Activated naive CD8-positive, alpha-beta T cell treated with anti-CD3 and anti-CD28 coated beads, Interleukin-2, amount 50 U/mL, for 24 hours (primary cell): Measurements from ENCODE around the gene TRPV3.
"Not testable (repeated sequence)": the region's sequence is repeated elsewhere in the genome, so short reads cannot be mapped to it uniquely, and the experiment has no call there.

Source experiments
- ATAC-seq: fragments of 150-1000 bp; cut with Tn5 transposase; one replicate; pipeline ENCODE4 v1.10.0; 2021
- DNase-seq: peaks from one replicate; pipeline ENCODE4 v3.0.0; 2021
- H3K27ac Mint-ChIP-seq: one replicate; pipeline ENCODE4 v1.8.0; 2021; ENCODE audit warnings: mild to moderate bottlenecking, mixed read lengths
- H3K27me3 Mint-ChIP-seq: one replicate; pipeline ENCODE4 v1.8.0; 2021; ENCODE audit warnings: mixed read lengths
- H3K36me3 Mint-ChIP-seq: one replicate; pipeline ENCODE4 v1.8.0; 2021; ENCODE audit warnings: low read depth, mixed read lengths
- H3K4me1 Mint-ChIP-seq: one replicate; pipeline ENCODE4 v1.8.0; 2021; ENCODE audit warnings: mixed read lengths
- H3K4me3 Mint-ChIP-seq: one replicate; pipeline ENCODE4 v1.8.0; 2021; ENCODE audit warnings: mild to moderate bottlenecking, moderate library complexity, mixed read lengths
- H3K9me3 Mint-ChIP-seq: one replicate; pipeline ENCODE4 v1.8.0; 2021; ENCODE audit warnings: mixed read lengths

Gene TRPV3

DNA sequence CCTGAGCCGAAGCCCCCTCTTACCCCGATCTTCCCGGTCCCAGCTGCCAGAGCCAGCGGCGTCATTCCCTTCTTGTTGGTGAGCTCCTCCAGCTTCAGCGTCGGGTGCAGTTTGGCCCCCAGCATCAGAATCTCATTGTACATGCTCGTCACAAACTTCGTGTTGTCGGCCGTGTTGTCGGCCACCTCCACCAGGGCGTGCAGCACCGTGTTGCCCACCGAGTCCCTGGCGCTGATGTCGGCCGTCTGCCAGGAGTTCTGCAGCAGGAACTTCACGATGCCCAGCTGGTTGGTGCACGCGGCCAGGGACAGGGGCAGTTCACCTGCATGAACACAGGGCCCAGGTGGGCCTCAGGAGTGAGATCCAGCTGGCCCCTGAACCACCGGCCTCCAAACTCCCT is 32.2 kb upstream of the TRPV3 start:
- no peak for DNase-seq
- no peak for ATAC-seq
- Mint-ChIP-seq H3K4me1 (no peaks in the 10 kb centered on the region), H3K27ac (no peak overlapping the region), H3K36me3 (no peaks in the 10 kb centered on the region), H3K27me3 (no peaks in the 10 kb centered on the region), H3K9me3 (no peaks in the 10 kb centered on the region), H3K4me3 (no peak overlapping the region)

DNA sequence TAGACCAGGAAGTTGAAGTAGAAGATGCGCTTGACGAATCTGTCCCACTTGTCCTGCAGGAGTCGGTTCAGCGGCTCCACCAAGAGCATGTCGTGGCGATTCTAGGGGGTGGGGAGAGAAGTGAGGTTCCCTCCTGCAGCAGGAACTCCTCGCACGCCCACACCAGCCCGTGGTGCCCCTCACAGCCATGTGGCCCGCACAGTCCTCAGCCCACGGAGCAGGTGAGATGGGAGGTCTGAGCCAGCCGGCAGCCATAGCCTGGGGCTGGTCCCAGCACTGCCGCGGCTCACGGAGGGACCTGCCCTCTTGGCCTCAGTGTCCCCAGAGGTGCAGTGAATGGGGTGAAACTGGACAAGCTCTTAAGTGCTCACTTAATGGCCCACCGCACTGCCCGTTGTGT is 28.2 kb upstream of the TRPV3 start:
- DNase-seq: no peak
- Mint-ChIP-seq H3K27me3 (no peaks in the 10 kb centered on the region), H3K36me3 (no peaks in the 10 kb centered on the region), H3K4me1 (no peaks in the 10 kb centered on the region), H3K27ac (no peak overlapping the region), H3K4me3 (no peak overlapping the region), H3K9me3 (no peaks in the 10 kb centered on the region)
- ATAC-seq: no peak

DNA sequence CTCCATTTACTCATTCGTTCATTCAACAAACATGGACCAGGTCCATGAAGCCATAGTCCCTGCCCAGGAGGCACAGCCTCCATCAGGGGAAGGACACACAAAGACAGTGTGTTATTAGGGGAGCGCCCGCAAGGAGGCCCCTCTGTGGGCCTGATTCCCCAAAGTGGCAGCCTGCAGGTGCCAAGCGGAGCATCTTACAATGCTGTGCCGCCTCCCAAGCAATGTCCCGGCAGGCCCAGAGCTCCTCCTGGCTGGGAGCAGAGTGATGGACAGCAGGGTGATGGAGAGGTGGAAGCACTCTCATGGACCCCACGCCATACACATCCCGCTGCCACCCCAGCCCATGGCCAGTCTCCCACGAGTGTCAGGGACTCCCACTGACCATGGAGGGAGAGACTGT is 25.8 kb upstream of the TRPV3 start:
- no peaks in the 10 kb centered on the region for H3K4me1 Mint-ChIP-seq
- ATAC-seq: no peak
- no peaks in the 10 kb centered on the region for H3K9me3 Mint-ChIP-seq
- no peak overlapping the region for H3K4me3 Mint-ChIP-seq
- H3K27me3 Mint-ChIP-seq: no peaks in the 10 kb centered on the region
- peaks cover 3% of the 10 kb centered on the region for H3K36me3 Mint-ChIP-seq
- H3K27ac Mint-ChIP-seq: no peak overlapping the region
- no peak for DNase-seq

DNA sequence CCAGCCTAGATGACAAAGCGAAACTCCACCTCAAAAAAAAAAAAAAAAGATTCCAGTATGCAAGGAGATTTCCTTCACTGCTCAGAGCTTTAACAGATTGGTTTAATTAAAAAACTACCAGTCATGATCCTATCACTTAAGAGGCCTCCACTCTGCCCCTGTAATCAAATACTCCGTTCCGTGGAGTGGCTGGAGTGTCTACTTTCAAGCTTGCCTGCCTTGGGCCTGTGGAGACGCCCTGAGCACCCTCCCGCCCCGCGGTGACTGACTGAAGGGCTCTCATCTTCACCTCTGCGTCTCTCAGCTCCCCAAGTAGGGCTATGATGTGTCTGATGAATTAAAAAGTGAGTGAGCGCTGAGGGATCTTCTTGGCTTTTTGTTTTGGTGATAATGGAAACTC is 25.3 kb upstream of the TRPV3 start:
- no peak for DNase-seq
- no peak overlapping the region for H3K4me3 Mint-ChIP-seq
- no peaks in the 10 kb centered on the region for H3K9me3 Mint-ChIP-seq
- H3K27ac Mint-ChIP-seq: no peak overlapping the region
- no peaks in the 10 kb centered on the region for H3K4me1 Mint-ChIP-seq
- no peak for ATAC-seq
- H3K27me3 Mint-ChIP-seq: no peaks in the 10 kb centered on the region
- peaks cover 3% of the 10 kb centered on the region for H3K36me3 Mint-ChIP-seq

DNA sequence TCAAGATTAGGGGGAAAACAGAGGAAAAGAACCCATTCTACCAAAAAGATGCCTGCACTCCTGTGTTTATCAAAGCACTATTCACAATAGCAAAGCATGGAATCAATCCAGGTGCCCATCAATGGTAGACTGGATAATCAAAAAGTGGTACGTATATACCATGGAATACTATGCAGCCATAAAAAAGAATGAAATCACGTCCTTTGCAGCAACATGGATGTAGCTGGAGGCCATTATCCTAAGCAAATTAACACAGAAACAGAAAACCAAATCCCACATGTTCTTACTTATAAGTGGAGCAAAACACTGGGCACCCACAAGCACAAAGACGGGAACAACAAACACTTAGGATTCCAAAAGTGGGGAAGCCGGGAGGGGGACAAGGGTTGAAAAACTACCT is 21.1 kb upstream of the TRPV3 start:
- not testable (repeated sequence) for DNase-seq, H3K4me3 Mint-ChIP-seq, H3K4me1 Mint-ChIP-seq, H3K27ac Mint-ChIP-seq, H3K36me3 Mint-ChIP-seq, H3K9me3 Mint-ChIP-seq, ATAC-seq, H3K27me3 Mint-ChIP-seq

DNA sequence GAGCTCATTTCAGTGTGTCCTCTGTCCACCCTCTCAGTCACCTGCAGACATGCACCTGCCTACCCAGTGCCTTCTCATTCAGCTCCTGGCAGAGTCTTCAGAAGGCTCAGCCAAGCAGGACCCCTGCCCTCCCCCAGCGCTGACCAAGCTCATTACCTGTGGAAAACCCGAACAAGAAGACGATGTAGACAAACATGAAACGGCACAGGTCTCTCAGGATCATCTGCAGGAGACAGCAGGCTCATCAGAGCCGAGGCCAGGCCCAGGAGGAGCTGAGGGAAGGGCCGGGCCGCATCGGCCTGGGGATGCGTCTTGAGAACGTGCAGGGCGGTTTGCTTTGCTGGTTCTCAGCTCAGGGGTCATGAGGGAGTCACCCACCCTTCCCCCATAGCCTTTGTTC is 19.4 kb upstream of the TRPV3 start:
- H3K4me1 Mint-ChIP-seq: no peaks in the 10 kb centered on the region
- no peak overlapping the region for H3K4me3 Mint-ChIP-seq
- no peaks in the 10 kb centered on the region for H3K27me3 Mint-ChIP-seq
- peaks cover 3% of the 10 kb centered on the region for H3K36me3 Mint-ChIP-seq
- no peaks in the 10 kb centered on the region for H3K9me3 Mint-ChIP-seq
- ATAC-seq: no peak
- no peak overlapping the region for H3K27ac Mint-ChIP-seq
- DNase-seq: no peak

DNA sequence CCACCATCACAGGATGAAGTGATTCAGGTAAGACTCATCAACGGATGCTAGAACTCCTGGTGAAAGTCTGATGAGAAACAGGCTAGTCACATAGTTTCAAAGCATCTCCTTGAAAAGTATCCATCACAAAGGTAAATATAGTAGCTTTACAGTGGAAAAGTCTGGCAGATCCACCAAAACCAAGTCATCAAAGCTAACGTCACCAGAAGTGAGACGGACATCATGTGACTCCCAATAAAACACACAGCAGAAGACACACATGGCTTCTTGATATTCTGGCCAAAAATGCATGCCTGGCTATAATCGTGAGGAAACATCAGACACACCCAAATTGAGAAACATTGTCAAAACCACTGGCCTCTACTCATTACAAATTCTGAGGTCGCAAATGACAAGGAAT is 17.9 kb upstream of the TRPV3 start:
- ATAC-seq: no peak

DNA sequence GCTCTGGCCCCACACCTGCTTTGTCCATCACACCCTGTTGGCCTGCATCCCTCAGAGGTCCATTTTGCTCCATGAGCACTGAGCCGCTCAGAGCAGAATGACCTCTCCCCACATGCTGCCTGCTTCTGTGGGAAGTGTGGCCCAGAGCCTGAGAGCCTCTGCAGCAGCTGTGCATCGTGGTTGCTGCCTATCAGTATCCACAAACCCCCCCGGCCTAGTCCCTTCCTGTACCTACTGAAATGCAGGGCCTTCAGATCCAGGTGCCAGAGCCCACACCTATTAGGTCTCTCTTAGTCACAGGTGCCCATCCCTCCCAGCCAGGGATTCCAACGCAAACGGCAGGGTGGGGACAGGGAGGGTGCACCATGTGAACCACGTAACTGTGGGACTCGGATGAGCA is 16.6 kb upstream of the TRPV3 start:
- ATAC-seq (no peak), DNase-seq (no peak)
- no peak overlapping the region for H3K4me3 Mint-ChIP-seq
- no peaks in the 10 kb centered on the region for H3K36me3 Mint-ChIP-seq
- no peak overlapping the region for H3K27ac Mint-ChIP-seq
- no peaks in the 10 kb centered on the region for H3K27me3 Mint-ChIP-seq
- H3K4me1 Mint-ChIP-seq: no peaks in the 10 kb centered on the region
- no peaks in the 10 kb centered on the region for H3K9me3 Mint-ChIP-seq

More for the DNA sequence above, 17.9 kb upstream of the TRPV3 start:
- no peaks in the 10 kb centered on the region for H3K4me1 Mint-ChIP-seq
- no peak for DNase-seq
- peaks cover 3% of the 10 kb centered on the region for H3K36me3 Mint-ChIP-seq
- H3K4me3 Mint-ChIP-seq: no peak overlapping the region
- H3K9me3 Mint-ChIP-seq: no peaks in the 10 kb centered on the region
- no peak overlapping the region for H3K27ac Mint-ChIP-seq
- no peaks in the 10 kb centered on the region for H3K27me3 Mint-ChIP-seq

DNA sequence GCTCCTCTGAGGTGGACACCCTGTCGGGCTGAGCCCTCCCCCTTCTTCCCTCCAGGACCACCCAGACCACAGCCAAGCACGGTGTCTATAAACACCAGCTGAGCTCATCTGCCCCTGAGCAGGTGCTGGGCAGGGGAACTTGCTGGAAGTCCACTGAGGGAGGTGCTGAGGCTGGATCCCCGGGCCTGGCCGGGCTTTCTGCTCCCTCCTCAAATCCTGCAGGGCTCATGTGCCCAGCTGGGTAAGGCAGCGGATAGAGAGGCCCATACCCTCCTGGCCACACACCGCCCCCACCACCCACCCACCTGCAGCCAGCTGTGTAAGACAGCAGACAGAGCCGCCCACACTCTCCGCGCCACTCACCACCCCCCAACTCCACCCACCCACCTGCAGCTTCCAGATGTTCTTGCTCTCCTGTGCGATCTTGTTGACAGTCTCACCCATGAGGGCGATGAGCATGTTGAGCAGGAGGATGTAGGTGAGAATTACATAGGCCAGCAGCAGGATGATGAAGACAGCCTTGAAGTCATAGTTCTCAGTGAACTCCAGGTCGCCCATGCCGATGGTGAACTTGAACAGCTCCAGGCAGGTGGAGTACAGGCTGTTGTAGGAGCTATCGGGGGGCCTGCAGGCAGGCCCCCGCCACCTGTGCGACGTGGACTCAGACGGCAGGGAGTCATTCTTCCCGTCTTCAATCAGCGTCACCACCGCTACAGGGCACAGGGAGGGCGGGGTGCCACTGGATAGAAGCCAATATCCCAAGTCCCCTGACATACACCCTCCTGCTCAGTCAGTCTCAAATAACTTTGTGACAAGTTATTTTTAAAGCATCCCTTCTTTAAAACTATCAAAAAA is 15.9 kb upstream of the TRPV3 start:
- Mint-ChIP-seq H3K4me3 (no peak overlapping the region), H3K9me3 (no peaks in the 10 kb centered on the region), H3K27me3 (no peaks in the 10 kb centered on the region), H3K4me1 (no peaks in the 10 kb centered on the region), H3K27ac (no peak overlapping the region), H3K36me3 (no peaks in the 10 kb centered on the region)
- DNase-seq (no peak), ATAC-seq (no peak)

DNA sequence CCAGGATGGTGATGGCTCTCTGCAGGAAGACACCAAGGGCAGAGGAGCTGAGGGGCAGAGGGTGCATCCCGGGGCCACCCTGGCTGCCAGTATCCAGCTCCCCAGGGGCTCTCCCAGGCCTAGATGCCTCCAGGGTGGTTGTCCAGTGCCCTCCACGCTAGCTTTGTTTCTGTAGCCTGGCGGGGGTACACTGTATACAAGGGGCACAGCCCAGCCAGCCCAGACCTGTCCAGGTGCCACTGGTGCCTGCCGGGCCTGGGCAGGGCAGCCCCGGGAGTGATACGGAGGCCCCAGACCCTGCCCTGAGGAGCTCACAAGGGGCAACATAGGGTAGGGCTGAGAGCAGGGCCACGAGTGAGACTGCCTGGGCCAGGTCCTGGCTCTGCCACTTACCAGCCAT is 14.6 kb upstream of the TRPV3 start:
- H3K27me3 Mint-ChIP-seq: no peaks in the 10 kb centered on the region
- H3K27ac Mint-ChIP-seq: no peak overlapping the region
- H3K4me3 Mint-ChIP-seq: no peak overlapping the region
- H3K9me3 Mint-ChIP-seq: no peaks in the 10 kb centered on the region
- DNase-seq: no peak
- ATAC-seq: peak; percentile 15
- H3K36me3 Mint-ChIP-seq: no peaks in the 10 kb centered on the region
- no peaks in the 10 kb centered on the region for H3K4me1 Mint-ChIP-seq

DNA sequence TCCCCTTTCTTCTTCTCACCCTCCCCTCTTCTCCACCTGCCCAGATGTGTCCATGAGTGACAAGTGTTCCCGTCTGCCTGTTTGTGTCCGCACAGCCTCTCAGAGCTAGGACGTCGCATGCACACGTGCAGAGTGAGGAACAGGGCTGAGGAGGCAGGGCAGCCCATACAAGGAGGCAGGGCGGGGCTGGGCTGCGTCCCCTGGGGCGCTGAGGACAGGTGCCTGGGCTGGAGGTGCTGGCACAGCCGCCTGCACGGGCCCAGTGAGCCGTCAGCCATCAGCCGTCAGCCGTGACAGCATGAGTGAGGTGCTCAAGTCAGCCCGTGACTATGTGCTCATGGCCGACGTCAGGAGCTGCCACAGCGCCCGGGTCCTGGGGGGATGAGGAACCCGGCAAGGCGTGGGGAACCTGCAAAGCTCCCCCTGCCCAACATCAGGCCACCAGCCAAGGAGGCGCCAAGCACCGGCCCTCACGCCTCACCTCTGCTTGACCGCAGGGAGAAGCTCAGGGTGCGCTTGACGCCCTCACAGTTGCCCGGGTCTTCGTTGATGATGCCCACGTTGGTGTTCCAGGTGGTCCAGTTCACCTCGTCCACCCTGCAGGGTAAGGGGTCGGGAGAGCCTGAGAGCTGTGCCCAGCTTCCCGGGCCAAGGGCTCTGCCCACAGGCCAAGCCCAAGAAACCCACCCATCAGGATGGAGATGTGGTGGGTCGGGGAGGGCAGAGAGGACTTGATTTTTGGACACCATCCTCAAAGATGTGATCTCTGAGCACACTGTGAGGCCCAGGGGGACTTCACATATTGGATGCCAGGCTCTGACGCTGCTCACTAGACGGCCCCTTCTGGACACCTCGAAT is 13.7 kb upstream of the TRPV3 start:
- H3K9me3 Mint-ChIP-seq: no peaks in the 10 kb centered on the region
- ATAC-seq: no peak

DNA sequence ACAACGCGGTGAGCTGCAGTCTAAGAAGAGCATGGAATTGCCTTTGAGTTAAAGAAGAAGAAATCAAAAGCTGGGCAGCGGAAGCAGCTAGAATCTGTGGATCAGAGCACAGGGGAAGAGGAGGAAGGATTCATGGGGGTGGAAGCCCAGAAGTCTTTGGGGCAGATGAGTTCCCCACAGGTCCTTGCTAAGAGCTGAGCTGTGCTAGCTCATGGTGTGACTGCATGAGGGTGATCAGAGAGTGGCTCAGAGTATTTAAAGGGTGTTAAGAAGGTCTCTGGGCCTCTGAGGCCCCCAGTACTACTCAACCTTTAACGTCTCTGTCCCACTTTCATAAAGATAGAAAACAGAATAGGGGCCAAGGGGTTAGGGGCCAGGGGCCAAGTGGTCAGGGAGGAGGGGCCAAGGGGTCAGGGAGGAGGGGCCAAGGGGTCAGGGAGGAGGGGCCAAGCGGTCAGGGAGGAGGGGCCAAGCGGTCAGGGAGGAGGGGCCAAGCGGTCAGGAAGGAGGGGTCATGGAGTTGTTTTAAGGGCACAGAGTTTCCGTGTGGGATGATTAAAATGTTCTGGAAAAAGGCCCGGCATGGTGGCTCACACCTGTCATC is 12.0 kb upstream of the TRPV3 start:
- no peaks in the 10 kb centered on the region for H3K27me3 Mint-ChIP-seq
- no peak overlapping the region for H3K4me3 Mint-ChIP-seq
- no peaks in the 10 kb centered on the region for H3K9me3 Mint-ChIP-seq
- DNase-seq: no peak
- no peaks in the 10 kb centered on the region for H3K4me1 Mint-ChIP-seq
- no peak for ATAC-seq
- H3K36me3 Mint-ChIP-seq: peaks cover 3% of the 10 kb centered on the region
- no peak overlapping the region for H3K27ac Mint-ChIP-seq

More for the DNA sequence above, 13.7 kb upstream of the TRPV3 start:
- no peaks in the 10 kb centered on the region for H3K4me1 Mint-ChIP-seq
- no peaks in the 10 kb centered on the region for H3K36me3 Mint-ChIP-seq
- H3K27ac Mint-ChIP-seq: no peak overlapping the region
- H3K27me3 Mint-ChIP-seq: no peaks in the 10 kb centered on the region
- DNase-seq: no peak
- H3K4me3 Mint-ChIP-seq: no peak overlapping the region

DNA sequence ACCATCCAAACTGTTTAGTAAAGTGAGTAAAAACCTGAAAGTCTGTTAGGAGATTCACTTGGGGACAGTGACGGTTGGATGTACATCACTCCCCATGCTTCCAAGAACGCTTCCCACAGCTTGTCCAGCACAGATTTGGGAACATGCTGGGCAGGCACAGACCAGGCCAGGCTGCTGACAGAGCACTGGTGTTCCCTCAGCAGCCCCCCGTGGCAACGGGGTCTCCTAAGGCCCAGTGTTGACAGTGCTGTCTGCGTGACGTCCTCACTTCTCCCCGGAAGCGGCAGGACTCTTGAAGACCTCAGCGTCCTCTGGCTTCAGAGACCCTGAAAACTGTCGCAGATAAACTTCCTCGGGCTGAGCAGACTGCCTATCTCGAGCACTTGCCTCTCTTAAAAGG is 8.9 kb upstream of the TRPV3 start:
- H3K36me3 Mint-ChIP-seq: peaks cover 3% of the 10 kb centered on the region
- H3K4me1 Mint-ChIP-seq: no peaks in the 10 kb centered on the region
- H3K4me3 Mint-ChIP-seq: no peak overlapping the region
- H3K27me3 Mint-ChIP-seq: no peaks in the 10 kb centered on the region
- ATAC-seq (no peak), DNase-seq (no peak)
- no peaks in the 10 kb centered on the region for H3K9me3 Mint-ChIP-seq
- no peak overlapping the region for H3K27ac Mint-ChIP-seq

DNA sequence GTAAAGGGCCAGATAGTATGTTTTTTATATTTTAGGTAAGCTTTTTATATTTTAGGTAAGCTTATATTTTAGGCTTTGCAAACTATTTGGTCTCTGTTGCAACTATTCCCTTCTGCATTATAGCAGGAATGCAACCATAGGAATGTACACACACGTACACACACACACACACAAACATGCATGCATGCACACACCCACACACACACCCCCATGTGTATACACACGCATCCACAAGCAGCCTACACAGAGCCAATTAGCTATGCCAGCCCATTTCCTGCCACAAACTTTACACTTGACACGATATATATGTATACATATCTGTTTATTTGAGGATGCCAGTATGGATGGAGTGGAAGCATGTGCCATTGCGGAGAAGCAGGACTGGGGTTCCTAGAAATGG is 7.5 kb upstream of the TRPV3 start:
- Mint-ChIP-seq H3K9me3 (no peaks in the 10 kb centered on the region), H3K4me3 (no peak overlapping the region), H3K27me3 (no peaks in the 10 kb centered on the region), H3K4me1 (no peaks in the 10 kb centered on the region), H3K27ac (no peak overlapping the region), H3K36me3 (peaks cover 3% of the 10 kb centered on the region)
- DNase-seq (no peak), ATAC-seq (no peak)

DNA sequence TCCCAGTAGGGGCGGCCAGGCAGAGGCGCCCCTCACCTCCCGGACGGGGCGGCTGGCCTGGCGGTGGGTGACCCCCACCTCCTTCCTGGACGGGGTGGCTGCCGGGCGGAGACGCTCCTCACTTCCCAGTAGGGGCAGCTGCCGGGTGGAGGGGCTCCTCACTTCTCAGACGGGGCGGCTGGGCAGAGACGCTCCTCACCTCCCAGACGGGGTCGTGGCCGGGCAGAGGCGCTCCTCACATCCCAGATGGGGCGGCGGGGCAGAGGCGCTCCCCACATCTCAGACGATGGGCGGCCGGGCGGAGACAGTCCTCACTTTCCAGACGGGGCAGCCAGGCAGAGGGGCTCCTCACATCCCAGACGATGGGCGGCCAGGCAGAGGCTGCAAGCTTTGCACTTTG is 6.6 kb upstream of the TRPV3 start:
- not testable (repeated sequence) for H3K27ac Mint-ChIP-seq, H3K36me3 Mint-ChIP-seq, H3K27me3 Mint-ChIP-seq, H3K4me3 Mint-ChIP-seq, H3K9me3 Mint-ChIP-seq, H3K4me1 Mint-ChIP-seq, ATAC-seq, DNase-seq
